Endometrium (tissue), 2 donors: ENCODE measurements around the gene ZNF506.
"Not testable (repeated sequence)": the region's sequence is repeated elsewhere in the genome, so short reads cannot be mapped to it uniquely, and the experiment has no call there.

Source experiments
- FAIRE-seq: peaks from 2 replicates; lab custom pipeline; 2012; peaks lifted over from hg19 to GRCh38; lab: Jason Lieb, UNC
- donor health status: control.
- donor health status: control.

The ZNF506 gene

GRCh38 chr19:19745496-19746285 lies 75.9 kb downstream of the ZNF506 start:
- FAIRE-seq, result no peak

- no peak for FAIRE-seq
These were observed 76.9 kb downstream of the ZNF506 start for GRCh38 chr19:19744641-19745040.

GRCh38 chr19:19743921-19744320 lies 77.6 kb downstream of the ZNF506 start:
- not testable (repeated sequence) for FAIRE-seq

GRCh38 chr19:19743176-19743575 lies 78.4 kb downstream of the ZNF506 start:
- FAIRE-seq, result no peak

GRCh38 chr19:19742773-19743172 lies 78.8 kb downstream of the ZNF506 start:
- no peak for FAIRE-seq
